HG02973 (cell line): Measurements from ENCODE around the gene SLC7A6.

Experiments
- ATAC-seq: cut with Tn5 transposase; IDR thresholded peaks from one replicate; pipeline ENCODE4 v1.9.1; 2021; ENCODE audit warnings: moderate library complexity; ENCODE audit not compliant: unreplicated experiment

Gene SLC7A6

GRCh38 chr16:68252383-68252782 lies 11.9 kb upstream of the SLC7A6 start:
- ATAC-seq: no peak

GRCh38 chr16:68253721-68254120 lies 10.6 kb upstream of the SLC7A6 start:
- ATAC-seq: no peak

- no peak for ATAC-seq
Measured at GRCh38 chr16:68255712-68256111, 8.6 kb upstream of the SLC7A6 start.

GRCh38 chr16:68257251-68257905 lies 6.9 kb upstream of the SLC7A6 start:
- peak; percentile 46 for ATAC-seq

GRCh38 chr16:68257906-68258800 lies 6.2 kb upstream of the SLC7A6 start:
- ATAC-seq: peak; percentile 9

GRCh38 chr16:68259007-68259825 lies 5.1 kb upstream of the SLC7A6 start:
- ATAC-seq: no peak

- ATAC-seq: no peak
Measured at GRCh38 chr16:68263559-68264127, 683 bp upstream of the SLC7A6 start.

GRCh38 chr16:68265078-68265920 lies 973 bp downstream of the SLC7A6 start:
- ATAC-seq: no peak

- ATAC-seq: no peak
Measured at GRCh38 chr16:68267612-68268405, 3.5 kb downstream of the SLC7A6 start.

GRCh38 chr16:68269793-68270192 lies 5.5 kb downstream of the SLC7A6 start:
- ATAC-seq: no peak

- no peak for ATAC-seq
Measured at GRCh38 chr16:68270353-68270752, 6.0 kb downstream of the SLC7A6 start.

- ATAC-seq: no peak
Measured at GRCh38 chr16:68272507-68273209, 8.3 kb downstream of the SLC7A6 start.

- ATAC-seq: no peak
Measured at GRCh38 chr16:68273459-68273858, 9.1 kb downstream of the SLC7A6 start.

- ATAC-seq: no peak
Measured at GRCh38 chr16:68273896-68274295, 9.6 kb downstream of the SLC7A6 start.

GRCh38 chr16:68274441-68274840 lies 10.1 kb downstream of the SLC7A6 start:
- ATAC-seq: no peak

- ATAC-seq: peak; percentile 63
Measured at GRCh38 chr16:68275611-68276191, 11.4 kb downstream of the SLC7A6 start.

GRCh38 chr16:68276223-68276622 lies 11.9 kb downstream of the SLC7A6 start:
- no peak for ATAC-seq
